Measurements from ENCODE around the gene TULP3.

TULP3 gene

GRCh38 chr12:2930865-2931264 is 40.2 kb downstream of the TULP3 start:
- DNase-seq (ENCODE audit: low read depth) = no peak

GRCh38 chr12:2933586-2933985 is 42.9 kb downstream of the TULP3 start:
- no peak for DNase-seq (ENCODE audit: low read depth)

GRCh38 chr12:2934371-2934770 is 43.7 kb downstream of the TULP3 start:
- no peak for DNase-seq (ENCODE audit: low read depth)

- no peak for DNase-seq (ENCODE audit: low read depth)
Measured at GRCh38 chr12:2936301-2936700, 45.6 kb downstream of the TULP3 start.

- DNase-seq (ENCODE audit: low read depth) = no peak
Measured at GRCh38 chr12:2937500-2937899, 46.8 kb downstream of the TULP3 start.

GRCh38 chr12:2939191-2939590 is 48.5 kb downstream of the TULP3 start:
- no peak for DNase-seq (ENCODE audit: low read depth)

- DNase-seq (ENCODE audit: low read depth) = no peak
Measured at GRCh38 chr12:2940564-2940963, 49.9 kb downstream of the TULP3 start.

GRCh38 chr12:2941524-2941923 is 50.8 kb downstream of the TULP3 start:
- DNase-seq (ENCODE audit: low read depth) = no peak

GRCh38 chr12:2944401-2945047 is 53.8 kb downstream of the TULP3 start:
- peak; percentile 21 for DNase-seq (ENCODE audit: low read depth)

- no peak for DNase-seq (ENCODE audit: low read depth)
Measured at GRCh38 chr12:2949411-2949810, 58.7 kb downstream of the TULP3 start.

- DNase-seq (ENCODE audit: low read depth) = no peak
Measured at GRCh38 chr12:2955888-2956287, 65.2 kb downstream of the TULP3 start.

GRCh38 chr12:2957816-2958431 is 67.2 kb downstream of the TULP3 start:
- peak; percentile 17 for DNase-seq (ENCODE audit: low read depth)

- DNase-seq (ENCODE audit: low read depth) = peak; percentile 59
Measured at GRCh38 chr12:2958432-2959191, 67.9 kb downstream of the TULP3 start.

- DNase-seq (ENCODE audit: low read depth) = peak; percentile 79
Measured at GRCh38 chr12:2959192-2959504, 68.5 kb downstream of the TULP3 start, which contains the start of gene TEAD4. Gene TEAD4, plus strand, starts transcription at chr12:2959397.

- DNase-seq (ENCODE audit: low read depth) = peak; percentile 65
Measured at GRCh38 chr12:2959505-2960389, 69.1 kb downstream of the TULP3 start.

GRCh38 chr12:2960390-2960956 is 69.8 kb downstream of the TULP3 start:
- peak; percentile 28 for DNase-seq (ENCODE audit: low read depth)

GRCh38 chr12:2960996-2961616 is 70.4 kb downstream of the TULP3 start:
- no peak for DNase-seq (ENCODE audit: low read depth)

- no peak for DNase-seq (ENCODE audit: low read depth)
Measured at GRCh38 chr12:2961705-2962104, 71.0 kb downstream of the TULP3 start.

GRCh38 chr12:2963154-2963759 is 72.6 kb downstream of the TULP3 start:
- DNase-seq (ENCODE audit: low read depth) = no peak

GRCh38 chr12:2963760-2964292 is 73.1 kb downstream of the TULP3 start:
- DNase-seq (ENCODE audit: low read depth) = peak; percentile 12

- no peak for DNase-seq (ENCODE audit: low read depth)
Measured at GRCh38 chr12:2967651-2968050, 77.0 kb downstream of the TULP3 start.

Data from iris pigment epithelial cell (primary cell).